Activated CD4-positive, alpha-beta T cell treated with anti-CD3 and anti-CD28 coated beads, Interleukin-2, Interleukin-6, amounts not matched to agents 100 ng/mL and 50 ng/mL, durations not matched to agents 16 hours and 8 hours (primary cell): ENCODE data around the gene LIMK2.
"Not testable (repeated sequence)": the region's sequence is repeated elsewhere in the genome, so short reads cannot be mapped to it uniquely, and the experiment has no call there.

Experiments used
- DNase-seq: peaks from one replicate; pipeline ENCODE4 v3.0.0-alpha.2; 2020

The LIMK2 gene

GRCh38 chr22:31244943-31245451, 32.9 kb downstream of the LIMK2 start:
- DNase-seq, result no peak

- DNase-seq, result not testable (repeated sequence)
Observed at GRCh38 chr22:31245998-31246397, 33.9 kb downstream of the LIMK2 start.

- DNase-seq, result no peak
Observed at GRCh38 chr22:31246687-31247086, 34.6 kb downstream of the LIMK2 start.

GRCh38 chr22:31247726-31248125, 35.6 kb downstream of the LIMK2 start:
- DNase-seq, result no peak

GRCh38 chr22:31248138-31248745, 36.1 kb downstream of the LIMK2 start:
- DNase-seq, result peak; percentile 72

- no peak for DNase-seq
Observed at GRCh38 chr22:31248965-31249958, 37.2 kb downstream of the LIMK2 start.

- DNase-seq, result no peak
Observed at GRCh38 chr22:31250740-31251600, 38.9 kb downstream of the LIMK2 start.

GRCh38 chr22:31253949-31254348, 41.9 kb downstream of the LIMK2 start:
- DNase-seq, result no peak

- DNase-seq, result no peak
Observed at GRCh38 chr22:31259798-31260473, 47.8 kb downstream of the LIMK2 start.

GRCh38 chr22:31260474-31260856, 48.4 kb downstream of the LIMK2 start:
- no peak for DNase-seq

DNA sequence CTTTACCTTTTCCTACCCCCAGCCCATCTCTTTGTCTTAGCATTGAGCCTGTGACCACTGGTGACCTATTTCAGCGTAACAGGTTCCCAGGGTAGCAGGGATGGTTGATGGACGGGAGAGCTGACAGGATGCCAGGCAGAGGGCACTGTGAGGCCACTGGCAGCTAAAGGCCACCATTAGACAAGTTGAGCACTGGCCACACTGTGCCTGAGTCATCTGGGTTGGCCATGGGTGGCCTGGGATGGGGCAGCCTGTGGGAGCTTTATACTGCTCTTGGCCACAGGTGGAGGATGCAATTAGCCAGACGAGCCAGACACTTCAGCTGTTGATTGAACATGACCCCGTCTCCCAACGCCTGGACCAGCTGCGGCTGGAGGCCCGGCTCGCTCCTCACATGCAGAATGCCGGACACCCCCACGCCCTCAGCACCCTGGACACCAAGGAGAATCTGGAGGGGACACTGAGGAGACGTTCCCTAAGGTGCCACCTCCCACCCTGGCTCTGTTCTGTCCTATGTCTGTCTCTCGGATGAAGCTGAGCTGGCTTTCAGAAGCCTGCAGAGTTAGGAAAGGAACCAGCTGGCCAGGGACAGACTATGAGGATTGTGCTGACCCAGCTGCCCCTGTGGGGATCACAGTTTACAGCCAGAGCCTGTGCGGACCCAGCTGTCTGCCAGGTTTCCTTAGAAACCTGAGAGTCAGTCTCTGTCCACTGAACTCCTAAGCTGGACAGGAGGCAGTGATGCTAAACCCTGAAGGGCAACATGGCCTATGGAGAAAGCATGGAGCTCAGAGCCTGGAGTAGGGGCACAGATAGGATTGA, 50.4 kb downstream of the LIMK2 start:
- DNase-seq, result no peak

GRCh38 chr22:31263896-31264640, 52.0 kb downstream of the LIMK2 start:
- DNase-seq, result no peak

- DNase-seq, result no peak
Observed at GRCh38 chr22:31268281-31268680, 56.2 kb downstream of the LIMK2 start.

DNA sequence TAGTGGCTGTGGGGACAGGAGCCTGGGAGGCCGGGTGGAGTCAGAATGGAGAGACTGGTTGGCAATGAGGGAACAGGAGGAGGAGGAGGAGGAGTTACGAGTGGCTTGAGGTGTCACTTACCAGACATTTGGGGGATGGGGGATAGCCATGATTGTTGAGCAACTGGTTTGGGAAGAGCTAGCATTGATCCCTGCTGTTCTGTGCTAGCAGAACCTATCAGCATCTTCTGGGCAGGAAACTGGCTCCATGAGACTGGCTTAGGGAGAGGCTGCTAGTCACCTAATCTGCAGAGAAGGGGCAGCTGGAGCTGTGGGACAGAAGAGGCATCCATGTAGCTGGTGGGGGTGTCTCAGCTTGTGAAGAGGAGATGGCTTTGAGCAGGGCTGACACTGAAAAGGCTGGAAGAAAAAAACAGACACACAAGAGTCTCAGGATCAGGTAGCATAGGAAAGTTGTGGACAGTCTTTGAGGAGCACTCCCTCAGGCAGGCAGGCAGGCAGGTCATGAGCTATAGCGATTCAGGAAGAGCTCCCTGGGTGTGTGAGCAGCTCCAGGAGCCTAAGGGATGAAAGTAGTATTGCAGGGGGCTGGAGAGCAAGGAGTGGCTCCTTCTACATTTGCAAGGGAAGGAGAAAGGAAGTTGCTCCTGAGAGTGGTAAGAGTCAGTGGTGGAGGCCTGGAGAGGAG, 57.9 kb downstream of the LIMK2 start:
- DNase-seq, result no peak

- no peak for DNase-seq
Observed at GRCh38 chr22:31271026-31271425, 58.9 kb downstream of the LIMK2 start.

- no peak for DNase-seq
Observed at GRCh38 chr22:31271485-31271884, 59.4 kb downstream of the LIMK2 start.

DNA sequence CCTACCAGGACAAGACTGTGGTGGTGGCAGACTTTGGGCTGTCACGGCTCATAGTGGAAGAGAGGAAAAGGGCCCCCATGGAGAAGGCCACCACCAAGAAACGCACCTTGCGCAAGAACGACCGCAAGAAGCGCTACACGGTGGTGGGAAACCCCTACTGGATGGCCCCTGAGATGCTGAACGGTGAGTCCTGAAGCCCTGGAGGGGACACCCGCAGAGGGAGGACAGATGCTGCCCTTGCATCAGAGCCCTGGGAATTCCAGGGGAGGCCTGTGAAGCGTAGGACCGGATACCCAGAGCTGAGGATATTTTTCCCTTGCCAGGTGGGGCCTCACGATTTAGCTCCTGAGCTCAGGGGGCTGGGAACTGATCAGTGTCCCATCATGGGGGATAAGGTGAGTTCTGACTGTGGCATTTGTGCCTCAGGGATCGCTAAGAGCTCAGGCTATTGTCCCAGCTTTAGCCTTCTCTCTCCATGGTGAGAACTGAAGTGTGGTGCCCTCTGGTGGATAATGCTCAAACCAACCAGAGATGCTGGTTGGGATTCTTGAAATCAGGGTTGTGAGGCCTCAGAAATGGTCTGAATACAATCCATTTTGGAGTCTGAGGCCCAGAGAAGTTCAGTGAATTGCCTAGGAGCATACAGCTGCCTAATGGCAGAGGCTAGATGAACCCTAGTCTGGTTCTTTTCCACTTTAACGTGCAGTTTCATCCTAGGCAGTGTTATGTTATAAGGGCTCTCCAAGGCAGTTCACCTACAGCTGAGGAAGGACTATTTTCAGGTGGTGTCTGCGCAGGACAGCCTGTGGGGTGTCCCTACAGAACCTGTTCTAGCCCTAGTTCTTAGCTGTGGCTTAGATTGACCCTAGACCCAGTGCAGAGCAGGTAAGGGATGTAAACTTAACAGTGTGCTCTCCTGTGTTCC, 60.7 kb downstream of the LIMK2 start:
- peak; percentile 66 for DNase-seq

- no peak for DNase-seq
Observed at GRCh38 chr22:31274017-31274416, 61.9 kb downstream of the LIMK2 start.

DNA sequence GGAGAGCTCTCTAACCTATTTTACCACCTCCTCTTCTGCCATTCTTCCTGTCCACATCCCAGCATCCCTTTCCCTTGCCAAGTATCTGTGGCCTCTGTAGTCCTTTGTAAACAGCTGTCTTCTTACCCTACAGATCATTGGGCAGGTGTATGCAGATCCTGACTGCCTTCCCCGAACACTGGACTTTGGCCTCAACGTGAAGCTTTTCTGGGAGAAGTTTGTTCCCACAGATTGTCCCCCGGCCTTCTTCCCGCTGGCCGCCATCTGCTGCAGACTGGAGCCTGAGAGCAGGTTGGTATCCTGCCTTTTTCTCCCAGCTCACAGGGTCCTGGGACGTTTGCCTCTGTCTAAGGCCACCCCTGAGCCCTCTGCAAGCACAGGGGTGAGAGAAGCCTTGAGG, 62.9 kb downstream of the LIMK2 start:
- no peak for DNase-seq
